HG02763 (cell line): Measurements from ENCODE around the gene PPTC7.

Source experiments
- ATAC-seq: cut with Tn5 transposase; IDR thresholded peaks from one replicate; pipeline ENCODE4 v1.9.1; 2021; ENCODE audit warnings: mild to moderate bottlenecking, moderate library complexity; ENCODE audit not compliant: unreplicated experiment

Gene PPTC7

GRCh38 chr12:110498984-110499706 lies 84.0 kb downstream of the PPTC7 start:
- no peak for ATAC-seq
